ENCODE data around the gene PRKN.

The PRKN gene

GRCh38 chr6:162387718-162388382 lies 339.7 kb downstream of the PRKN start:
- Histone ChIP-seq H3K27ac (replicated peaks) (no peak overlapping the region), H3K27me3 (ENCODE audit: insufficient read depth, poor library complexity, severe bottlenecking) (no peaks in the 10 kb centered on the region), H3K4me3 (replicated peaks; ENCODE audit: insufficient read depth, low read length) (no peak overlapping the region)
- no peak for DNase-seq (ENCODE audit: low read depth in 1 of 2, low spot score in 1 of 2)
- TF ChIP-seq, protein P1, sequence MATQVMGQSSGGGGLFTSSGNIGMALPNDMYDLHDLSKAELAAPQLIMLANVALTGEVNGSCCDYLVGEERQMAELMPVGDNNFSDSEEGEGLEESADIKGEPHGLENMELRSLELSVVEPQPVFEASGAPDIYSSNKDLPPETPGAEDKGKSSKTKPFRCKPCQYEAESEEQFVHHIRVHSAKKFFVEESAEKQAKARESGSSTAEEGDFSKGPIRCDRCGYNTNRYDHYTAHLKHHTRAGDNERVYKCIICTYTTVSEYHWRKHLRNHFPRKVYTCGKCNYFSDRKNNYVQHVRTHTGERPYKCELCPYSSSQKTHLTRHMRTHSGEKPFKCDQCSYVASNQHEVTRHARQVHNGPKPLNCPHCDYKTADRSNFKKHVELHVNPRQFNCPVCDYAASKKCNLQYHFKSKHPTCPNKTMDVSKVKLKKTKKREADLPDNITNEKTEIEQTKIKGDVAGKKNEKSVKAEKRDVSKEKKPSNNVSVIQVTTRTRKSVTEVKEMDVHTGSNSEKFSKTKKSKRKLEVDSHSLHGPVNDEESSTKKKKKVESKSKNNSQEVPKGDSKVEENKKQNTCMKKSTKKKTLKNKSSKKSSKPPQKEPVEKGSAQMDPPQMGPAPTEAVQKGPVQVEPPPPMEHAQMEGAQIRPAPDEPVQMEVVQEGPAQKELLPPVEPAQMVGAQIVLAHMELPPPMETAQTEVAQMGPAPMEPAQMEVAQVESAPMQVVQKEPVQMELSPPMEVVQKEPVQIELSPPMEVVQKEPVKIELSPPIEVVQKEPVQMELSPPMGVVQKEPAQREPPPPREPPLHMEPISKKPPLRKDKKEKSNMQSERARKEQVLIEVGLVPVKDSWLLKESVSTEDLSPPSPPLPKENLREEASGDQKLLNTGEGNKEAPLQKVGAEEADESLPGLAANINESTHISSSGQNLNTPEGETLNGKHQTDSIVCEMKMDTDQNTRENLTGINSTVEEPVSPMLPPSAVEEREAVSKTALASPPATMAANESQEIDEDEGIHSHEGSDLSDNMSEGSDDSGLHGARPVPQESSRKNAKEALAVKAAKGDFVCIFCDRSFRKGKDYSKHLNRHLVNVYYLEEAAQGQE (IDR thresholded peaks at IDR 0.05; ENCODE audit: insufficient replicate concordance, low read depth), result no peak
- TF ChIP-seq CTCF (IDR thresholded peaks at IDR 0.05; ENCODE audit: insufficient read depth, low read length), result no peak
- no peak for TF ChIP-seq POLR2AphosphoS5 (IDR thresholded peaks at IDR 0.05; ENCODE audit: low read depth)
- no peak for TF ChIP-seq GABPA (IDR thresholded peaks at IDR 0.05; ENCODE audit: low read depth)
- TF ChIP-seq SPI1 (IDR thresholded peaks at IDR 0.05; ENCODE audit: borderline replicate concordance, low read depth), result no peak

DNA sequence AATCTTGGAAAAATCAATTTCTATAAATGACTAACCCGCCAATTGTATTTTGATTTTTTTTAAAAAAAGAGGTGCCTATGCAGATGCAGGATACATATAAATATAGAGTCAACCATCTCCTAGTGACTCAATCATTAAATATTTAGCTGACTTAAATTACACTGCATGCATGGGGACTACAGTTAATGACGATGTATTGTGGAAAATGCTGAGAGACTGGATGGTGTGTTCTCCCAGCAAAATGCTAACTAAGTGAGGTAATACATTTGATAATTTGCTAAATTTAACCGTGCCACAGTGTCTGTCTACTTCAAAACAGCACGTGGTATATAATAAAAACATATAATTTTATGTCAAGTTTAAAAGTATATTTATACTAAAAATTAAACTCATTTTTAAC lies 341.6 kb downstream of the PRKN start:
- Histone ChIP-seq H3K4me3 (replicated peaks; ENCODE audit: insufficient read depth, low read length) (no peak overlapping the region), H3K27me3 (ENCODE audit: insufficient read depth, poor library complexity, severe bottlenecking) (no peaks in the 10 kb centered on the region), H3K27ac (replicated peaks) (no peak overlapping the region)
- TF ChIP-seq, protein P1 (IDR thresholded peaks at IDR 0.05; ENCODE audit: insufficient replicate concordance, low read depth), result no peak
- no peak for TF ChIP-seq POLR2AphosphoS5 (IDR thresholded peaks at IDR 0.05; ENCODE audit: low read depth)
- no peak for DNase-seq (ENCODE audit: low read depth in 1 of 2, low spot score in 1 of 2)

DNA sequence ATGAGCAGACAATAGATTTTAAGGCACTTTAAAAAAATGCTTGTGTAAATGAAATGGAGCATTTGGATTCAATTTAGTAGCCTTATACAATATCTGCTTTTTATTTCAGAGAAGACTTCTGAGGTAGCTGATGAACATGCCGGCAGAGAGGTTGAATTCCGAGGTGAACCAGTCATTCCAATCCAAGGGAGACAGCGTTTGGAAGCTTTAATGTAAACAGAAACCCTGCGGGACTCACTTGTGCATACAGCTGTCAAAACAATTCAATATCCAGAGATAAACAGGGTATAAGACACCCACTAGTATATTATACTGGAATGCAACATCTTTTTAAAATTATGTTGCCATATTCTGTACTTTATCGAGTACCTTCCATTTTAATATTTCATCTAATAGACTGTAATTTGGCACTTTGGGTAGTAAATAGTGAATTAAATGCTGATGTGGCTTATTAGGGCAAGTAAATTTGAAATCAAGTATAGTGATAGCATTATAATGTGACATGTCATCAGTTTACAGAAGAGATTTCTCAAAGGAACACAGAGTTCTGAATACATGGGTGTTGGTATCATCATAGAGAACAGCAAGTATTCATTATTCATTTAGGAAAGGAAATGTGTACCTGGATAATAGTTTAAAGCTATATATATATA lies 347.7 kb downstream of the PRKN start:
- Histone ChIP-seq H3K27me3 (ENCODE audit: insufficient read depth, poor library complexity, severe bottlenecking) (no peaks in the 10 kb centered on the region), H3K27ac (replicated peaks) (no peak overlapping the region), H3K4me3 (replicated peaks; ENCODE audit: insufficient read depth, low read length) (no peak overlapping the region)
- TF ChIP-seq, protein P1 (IDR thresholded peaks at IDR 0.05; ENCODE audit: insufficient replicate concordance, low read depth), result no peak
- no peak for TF ChIP-seq SPI1 (IDR thresholded peaks at IDR 0.05; ENCODE audit: borderline replicate concordance, low read depth)
- no peak for TF ChIP-seq POLR2AphosphoS5 (IDR thresholded peaks at IDR 0.05; ENCODE audit: low read depth)
- DNase-seq (ENCODE audit: low read depth in 1 of 2, low spot score in 1 of 2), result no peak

DNA sequence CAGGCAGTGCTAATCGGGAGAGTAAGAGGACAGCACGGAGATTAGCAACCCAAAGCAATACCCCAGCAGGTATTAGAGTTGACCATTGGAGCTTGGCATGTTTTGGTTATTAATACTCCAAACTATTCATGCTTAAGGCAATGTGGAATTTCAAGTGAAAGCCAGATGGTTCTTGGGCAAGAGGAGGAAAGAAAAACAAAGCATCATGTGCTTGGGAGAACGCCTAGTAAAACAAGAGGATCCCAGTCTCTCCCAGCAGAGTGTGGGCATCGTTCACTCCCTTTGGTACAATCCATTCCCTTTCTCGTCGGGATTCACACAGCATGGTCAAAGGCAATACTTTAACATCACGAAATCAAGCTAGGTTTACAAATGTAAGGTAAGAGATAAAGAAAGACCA lies 349.8 kb downstream of the PRKN start:
- no peak overlapping the region for H3K4me3 ChIP-seq (replicated peaks; ENCODE audit: insufficient read depth, low read length)
- no peak overlapping the region for H3K27ac ChIP-seq (replicated peaks)
- TF ChIP-seq, protein P1 (IDR thresholded peaks at IDR 0.05; ENCODE audit: insufficient replicate concordance, low read depth), result no peak
- TF ChIP-seq CTCF (IDR thresholded peaks at IDR 0.05; ENCODE audit: insufficient read depth, low read length), result no peak
- TF ChIP-seq SPI1 (IDR thresholded peaks at IDR 0.05; ENCODE audit: borderline replicate concordance, low read depth), result no peak
- no peak for TF ChIP-seq GABPA (IDR thresholded peaks at IDR 0.05; ENCODE audit: low read depth)
- no peak for TF ChIP-seq POLR2AphosphoS5 (IDR thresholded peaks at IDR 0.05; ENCODE audit: low read depth)
- no peak for DNase-seq (ENCODE audit: low read depth in 1 of 2, low spot score in 1 of 2)
- H3K27me3 ChIP-seq (ENCODE audit: insufficient read depth, poor library complexity, severe bottlenecking), result no peaks in the 10 kb centered on the region
